ENCODE measurements around the gene SLC39A11.

The SLC39A11 gene

GRCh38 chr17:73089322-73090317 is 2.9 kb downstream of the SLC39A11 start:
- no peak overlapping the region for H3K14ac ChIP-seq (ENCODE audit: low read length in 2 of 2)
- no peak overlapping the region for H3K18ac ChIP-seq (ENCODE audit: low read depth in 1 of 2, low read length in 2 of 2)
- H2BK15ac ChIP-seq (ENCODE audit: low read depth, poor library complexity, severe bottlenecking) = no peak overlapping the region
- H3K27me3 ChIP-seq (ENCODE audit: control insufficient read depth in 1 of 2, insufficient read depth in 1 of 2, low read length in 2 of 2) = no peaks in the 10 kb centered on the region
- DNase-seq = no peak
- H2BK5ac ChIP-seq (ENCODE audit: low read depth, low read length, poor library complexity, severe bottlenecking) = no peak overlapping the region
- H3K23ac ChIP-seq (ENCODE audit: low read length in 2 of 2) = peak overlapping the region in 1 of 2 experiments; percentile 65
- no peak overlapping the region for H2AFZ ChIP-seq (ENCODE audit: low read depth, low read length)
- no peak overlapping the region for H2BK120ac ChIP-seq (ENCODE audit: low read depth, low read length)
- no peaks in the 10 kb centered on the region for H3K9me3 ChIP-seq (ENCODE audit: control insufficient read depth, low read length)
- no peak overlapping the region for H4K8ac ChIP-seq (ENCODE audit: low read length)
- H3K79me1 ChIP-seq (replicated peaks; ENCODE audit: low read length, poor library complexity, severe bottlenecking) = peaks cover 17% of the 10 kb centered on the region
- no peak overlapping the region for H3K4me2 ChIP-seq (ENCODE audit: low read length, poor library complexity, severe bottlenecking)
- H3K9ac ChIP-seq (ENCODE audit: low read length) = no peak overlapping the region
- no peak overlapping the region for H2BK12ac ChIP-seq (ENCODE audit: low read length in 2 of 2)
- H3K4me3 ChIP-seq (ENCODE audit: insufficient read depth in 1 of 2, low read depth in 1 of 2, low read length in 2 of 2) = no peak overlapping the region
- H3K4ac ChIP-seq (ENCODE audit: low read depth in 1 of 2, low read length in 2 of 2) = no peak overlapping the region
- no peak overlapping the region for H4K91ac ChIP-seq (ENCODE audit: low read length)
- H3K36me3 ChIP-seq (ENCODE audit: control insufficient read depth in 1 of 2, insufficient read depth in 2 of 2, low read depth in 1 of 2, low read length in 2 of 2) = peaks cover 16 to 19% of the 10 kb centered on the region in 2 experiments
- 91% methylated on average over 12 of the region's 12 CpGs for WGBS
- no peak overlapping the region for H3K27ac ChIP-seq (ENCODE audit: low read length, poor library complexity, severe bottlenecking)
- H3K4me1 ChIP-seq (ENCODE audit: control insufficient read depth, insufficient read depth, low read depth, low read length) = peaks cover 6% of the 10 kb centered on the region
- H2AK5ac ChIP-seq (ENCODE audit: low read length, severe bottlenecking) = no peak overlapping the region

DNA sequence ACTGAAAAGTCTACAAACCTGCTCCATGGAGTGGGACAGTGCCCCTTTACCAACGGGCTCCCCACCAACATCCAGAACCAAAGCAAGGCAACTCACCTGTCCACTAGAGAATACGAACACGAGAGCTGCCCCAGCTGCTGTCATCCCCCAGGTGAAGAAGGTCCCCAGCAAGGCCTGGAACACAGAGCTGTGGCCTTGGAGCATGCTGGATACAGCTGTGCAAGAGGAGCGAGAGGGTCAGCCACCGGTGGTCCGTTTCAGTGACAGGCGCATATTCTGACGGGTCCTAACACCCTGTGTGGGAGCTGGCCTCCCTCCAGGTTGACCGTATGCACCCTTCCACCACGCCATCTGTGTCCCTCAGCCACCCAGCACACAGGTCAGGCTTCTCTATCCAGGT is 3.9 kb downstream of the SLC39A11 start:
- Histone ChIP-seq H3K23ac (ENCODE audit: low read length in 2 of 2) (no peak overlapping the region), H3K4ac (ENCODE audit: low read depth in 1 of 2, low read length in 2 of 2) (no peak overlapping the region), H3K36me3 (ENCODE audit: control insufficient read depth in 1 of 2, insufficient read depth in 2 of 2, low read depth in 1 of 2, low read length in 2 of 2) (peaks cover 24 to 27% of the 10 kb centered on the region in 2 experiments), H2BK120ac (ENCODE audit: low read depth, low read length) (no peak overlapping the region), H3K4me2 (ENCODE audit: low read length, poor library complexity, severe bottlenecking) (no peak overlapping the region), H3K18ac (ENCODE audit: low read depth in 1 of 2, low read length in 2 of 2) (no peak overlapping the region), H2BK12ac (ENCODE audit: low read length in 2 of 2) (no peak overlapping the region), H3K27ac (ENCODE audit: low read length, poor library complexity, severe bottlenecking) (no peak overlapping the region), H2AK5ac (ENCODE audit: low read length, severe bottlenecking) (no peak overlapping the region), H2AFZ (ENCODE audit: low read depth, low read length) (no peak overlapping the region), H3K4me3 (ENCODE audit: insufficient read depth in 1 of 2, low read depth in 1 of 2, low read length in 2 of 2) (no peak overlapping the region), H4K8ac (ENCODE audit: low read length) (no peak overlapping the region), H3K27me3 (ENCODE audit: control insufficient read depth in 1 of 2, insufficient read depth in 1 of 2, low read length in 2 of 2) (no peaks in the 10 kb centered on the region), H3K4me1 (ENCODE audit: control insufficient read depth, insufficient read depth, low read depth, low read length) (peaks cover 6% of the 10 kb centered on the region), H3K79me1 (replicated peaks; ENCODE audit: low read length, poor library complexity, severe bottlenecking) (peaks cover 17% of the 10 kb centered on the region), H2BK15ac (ENCODE audit: low read depth, poor library complexity, severe bottlenecking) (no peak overlapping the region), H3K14ac (ENCODE audit: low read length in 2 of 2) (no peak overlapping the region), H3K9ac (ENCODE audit: low read length) (no peak overlapping the region), H3K9me3 (ENCODE audit: control insufficient read depth, low read length) (no peaks in the 10 kb centered on the region), H2BK5ac (ENCODE audit: low read depth, low read length, poor library complexity, severe bottlenecking) (no peak overlapping the region), H4K91ac (ENCODE audit: low read length) (no peak overlapping the region)
- no peak for DNase-seq
- WGBS = 95% methylated on average over 10 of the region's 10 CpGs

GRCh38 chr17:73083432-73083831 is 9.1 kb downstream of the SLC39A11 start:
- Histone ChIP-seq H3K4me2 (ENCODE audit: low read length, poor library complexity, severe bottlenecking) (no peak overlapping the region), H4K91ac (ENCODE audit: low read length) (no peak overlapping the region), H2BK5ac (ENCODE audit: low read depth, low read length, poor library complexity, severe bottlenecking) (no peak overlapping the region), H3K9ac (ENCODE audit: low read length) (no peak overlapping the region), H2BK120ac (ENCODE audit: low read depth, low read length) (no peak overlapping the region), H3K18ac (ENCODE audit: low read depth in 1 of 2, low read length in 2 of 2) (no peak overlapping the region), H3K27me3 (ENCODE audit: control insufficient read depth in 1 of 2, insufficient read depth in 1 of 2, low read length in 2 of 2) (no peaks in the 10 kb centered on the region), H2BK12ac (ENCODE audit: low read length in 2 of 2) (no peak overlapping the region), H3K4me3 (ENCODE audit: insufficient read depth in 1 of 2, low read depth in 1 of 2, low read length in 2 of 2) (no peak overlapping the region), H3K4me1 (ENCODE audit: control insufficient read depth, insufficient read depth, low read depth, low read length) (no peaks in the 10 kb centered on the region), H2AK5ac (ENCODE audit: low read length, severe bottlenecking) (no peak overlapping the region), H3K4ac (ENCODE audit: low read depth in 1 of 2, low read length in 2 of 2) (no peak overlapping the region), H4K8ac (ENCODE audit: low read length) (no peak overlapping the region), H3K79me1 (replicated peaks; ENCODE audit: low read length, poor library complexity, severe bottlenecking) (peaks cover 4% of the 10 kb centered on the region), H3K14ac (ENCODE audit: low read length in 2 of 2) (no peak overlapping the region), H2BK15ac (ENCODE audit: low read depth, poor library complexity, severe bottlenecking) (no peak overlapping the region), H3K36me3 (ENCODE audit: control insufficient read depth in 1 of 2, insufficient read depth in 2 of 2, low read depth in 1 of 2, low read length in 2 of 2) (peaks cover 24 to 34% of the 10 kb centered on the region in 2 experiments), H3K9me3 (ENCODE audit: control insufficient read depth, low read length) (no peaks in the 10 kb centered on the region), H3K27ac (ENCODE audit: low read length, poor library complexity, severe bottlenecking) (no peak overlapping the region), H3K23ac (ENCODE audit: low read length in 2 of 2) (no peak overlapping the region), H2AFZ (ENCODE audit: low read depth, low read length) (no peak overlapping the region)
- DNase-seq = no peak
- WGBS = 47% methylated on average over 2 of the region's 3 CpGs

DNA sequence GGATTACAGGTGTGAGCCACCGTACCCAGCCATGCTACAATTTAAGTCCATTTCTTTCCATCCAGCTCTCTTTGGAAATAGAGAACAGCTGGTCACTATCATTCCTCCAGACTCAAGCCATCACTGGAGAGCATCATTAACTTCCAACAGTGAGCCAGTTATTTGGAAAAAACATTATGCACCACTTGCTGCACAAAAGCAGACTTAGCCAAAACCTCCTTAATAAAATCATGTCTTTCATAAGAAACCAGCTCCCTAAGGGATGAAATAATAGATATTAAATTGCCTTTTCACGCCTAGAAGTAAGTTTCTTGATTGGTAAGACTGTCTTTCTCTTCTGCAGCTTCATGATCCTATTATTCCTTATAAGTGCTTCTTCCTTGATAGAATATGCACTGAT is 17.9 kb downstream of the SLC39A11 start:
- Histone ChIP-seq H3K14ac (ENCODE audit: low read length in 2 of 2) (no peak overlapping the region), H2BK5ac (ENCODE audit: low read depth, low read length, poor library complexity, severe bottlenecking) (no peak overlapping the region), H3K36me3 (ENCODE audit: control insufficient read depth in 1 of 2, insufficient read depth in 2 of 2, low read depth in 1 of 2, low read length in 2 of 2) (peaks cover 0 to 6% of the 10 kb centered on the region in 2 experiments), H3K4me2 (ENCODE audit: low read length, poor library complexity, severe bottlenecking) (no peak overlapping the region), H3K79me1 (replicated peaks; ENCODE audit: low read length, poor library complexity, severe bottlenecking) (peaks cover 4% of the 10 kb centered on the region), H2BK120ac (ENCODE audit: low read depth, low read length) (no peak overlapping the region), H3K4me1 (ENCODE audit: control insufficient read depth, insufficient read depth, low read depth, low read length) (no peaks in the 10 kb centered on the region), H3K4me3 (ENCODE audit: insufficient read depth in 1 of 2, low read depth in 1 of 2, low read length in 2 of 2) (no peak overlapping the region), H4K8ac (ENCODE audit: low read length) (no peak overlapping the region), H2AK5ac (ENCODE audit: low read length, severe bottlenecking) (no peak overlapping the region), H3K9ac (ENCODE audit: low read length) (no peak overlapping the region), H3K27me3 (ENCODE audit: control insufficient read depth in 1 of 2, insufficient read depth in 1 of 2, low read length in 2 of 2) (no peaks in the 10 kb centered on the region), H2BK12ac (ENCODE audit: low read length in 2 of 2) (no peak overlapping the region), H3K18ac (ENCODE audit: low read depth in 1 of 2, low read length in 2 of 2) (no peak overlapping the region), H2BK15ac (ENCODE audit: low read depth, poor library complexity, severe bottlenecking) (no peak overlapping the region), H3K4ac (ENCODE audit: low read depth in 1 of 2, low read length in 2 of 2) (no peak overlapping the region), H2AFZ (ENCODE audit: low read depth, low read length) (no peak overlapping the region), H3K9me3 (ENCODE audit: control insufficient read depth, low read length) (no peaks in the 10 kb centered on the region), H3K23ac (ENCODE audit: low read length in 2 of 2) (no peak overlapping the region), H4K91ac (ENCODE audit: low read length) (no peak overlapping the region), H3K27ac (ENCODE audit: low read length, poor library complexity, severe bottlenecking) (no peak overlapping the region)
- DNase-seq = no peak
- 100% methylated on average over 1 of the region's 2 CpGs for WGBS

Measured in mesenchymal stem cell (in vitro differentiated cells and primary cell).